Activated CD4-positive, alpha-beta T cell treated with anti-CD3 and anti-CD28 coated beads for 4 hours (primary cell): Measurements from ENCODE around the gene SLC29A4.
"Not testable (repeated sequence)": the region's sequence is repeated elsewhere in the genome, so short reads cannot be mapped to it uniquely, and the experiment has no call there.

Experiments
- DNase-seq, 2 donors: peaks; one replicate each; pipeline ENCODE4 v3.0.0-alpha.2; 2020

The SLC29A4 gene

GRCh38 chr7:5275510-5275909 is 7.2 kb upstream of the SLC29A4 start:
- not testable (repeated sequence) for DNase-seq

GRCh38 chr7:5276123-5276522 is 6.6 kb upstream of the SLC29A4 start:
- DNase-seq: not testable (repeated sequence)

- DNase-seq: no peak
Measured at GRCh38 chr7:5276611-5277010, 6.1 kb upstream of the SLC29A4 start.

GRCh38 chr7:5278766-5279165 is 4.0 kb upstream of the SLC29A4 start:
- no peak for DNase-seq

GRCh38 chr7:5279734-5280133 is 3.0 kb upstream of the SLC29A4 start:
- DNase-seq: no peak

- DNase-seq: not testable (repeated sequence)
Measured at GRCh38 chr7:5281598-5282500, 894 bp upstream of the SLC29A4 start.

- no peak for DNase-seq
Measured at GRCh38 chr7:5283421-5284303, 919 bp downstream of the SLC29A4 start.

- no peak for DNase-seq
Measured at GRCh38 chr7:5284304-5285281, 1.9 kb downstream of the SLC29A4 start.

- DNase-seq: no peak
Measured at GRCh38 chr7:5286933-5287332, 4.2 kb downstream of the SLC29A4 start.

GRCh38 chr7:5287373-5287772 is 4.6 kb downstream of the SLC29A4 start:
- not testable (repeated sequence) for DNase-seq

- no peak for DNase-seq
Measured at GRCh38 chr7:5287802-5288201, 5.1 kb downstream of the SLC29A4 start.

- DNase-seq: not testable (repeated sequence)
Measured at GRCh38 chr7:5288560-5288959, 5.8 kb downstream of the SLC29A4 start.

GRCh38 chr7:5289355-5289754 is 6.6 kb downstream of the SLC29A4 start:
- DNase-seq: no peak

- DNase-seq: no peak
Measured at GRCh38 chr7:5291301-5291700, 8.6 kb downstream of the SLC29A4 start.

- DNase-seq: not testable (repeated sequence)
Measured at GRCh38 chr7:5291711-5292335, 9.1 kb downstream of the SLC29A4 start.

- DNase-seq: no peak
Measured at GRCh38 chr7:5294169-5294987, 11.6 kb downstream of the SLC29A4 start.

GRCh38 chr7:5295039-5296014 is 12.6 kb downstream of the SLC29A4 start:
- DNase-seq: no peak

GRCh38 chr7:5296015-5296610 is 13.4 kb downstream of the SLC29A4 start:
- DNase-seq: no peak

- peak; percentile 63 to 68 for DNase-seq
Measured at GRCh38 chr7:5296611-5297226, 14.0 kb downstream of the SLC29A4 start.
